DMS53 treated with DMSO at 0.1 percent for 48 hours (cell line): ENCODE results near the gene RGS14.
"Not testable (repeated sequence)": the region's sequence is repeated elsewhere in the genome, so short reads cannot be mapped to it uniquely, and the experiment has no call there.

Experiments used
- DNase-seq: peaks from one replicate; lab custom pipeline; 2025; ENCODE audit not compliant: unreplicated experiment; lab: John Stamatoyannopoulos, UW

The RGS14 gene

DNA sequence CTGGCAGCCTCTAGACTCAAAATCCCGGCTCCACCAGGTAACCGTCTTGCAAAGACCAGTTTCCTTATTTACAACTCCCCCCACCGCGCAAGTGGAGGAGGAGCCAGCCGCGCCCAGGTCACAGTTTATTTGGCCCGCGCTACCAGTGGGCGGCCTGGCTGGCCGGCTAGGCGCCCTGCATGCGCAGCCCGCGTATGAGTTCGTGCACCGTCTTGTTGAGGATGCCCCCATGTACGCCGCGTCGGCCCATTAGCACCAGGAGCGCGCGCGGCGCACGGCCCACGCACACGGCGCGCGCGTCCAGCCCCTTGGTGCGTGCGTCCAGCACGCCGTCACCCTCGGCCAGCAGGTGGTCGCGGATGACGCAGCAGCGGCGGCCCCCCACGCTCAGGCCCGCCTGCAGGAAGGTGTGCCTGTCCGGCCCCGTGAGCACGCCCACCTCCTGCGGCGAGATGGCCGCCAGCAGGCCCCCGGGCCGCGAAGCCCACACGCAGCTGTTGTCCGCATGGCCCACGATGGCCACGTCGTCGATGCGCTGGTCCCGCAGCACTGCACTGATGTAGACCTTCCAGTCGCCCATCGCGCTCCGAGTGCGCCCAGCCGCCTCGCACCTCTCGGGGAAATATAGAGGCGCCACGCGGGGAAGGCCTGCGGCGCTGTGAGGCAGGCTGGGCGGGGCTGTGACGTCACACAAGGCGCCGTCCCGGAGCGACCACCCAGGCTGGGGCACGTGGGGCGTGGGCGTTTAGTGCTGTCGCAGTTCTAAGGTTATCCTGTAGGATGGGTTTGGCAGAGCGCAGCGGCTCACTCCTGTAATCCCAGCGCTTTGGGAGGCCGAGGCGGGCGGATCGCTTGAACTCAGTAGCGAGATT, 42.5 kb downstream of the RGS14 start, which contains the start of gene PFN3:
PFN3 (minus strand) TSS at position 665 of the 872 bp plus-strand sequence; CDS start at position 580, 85 bp downstream.
- no peak for DNase-seq

DNA sequence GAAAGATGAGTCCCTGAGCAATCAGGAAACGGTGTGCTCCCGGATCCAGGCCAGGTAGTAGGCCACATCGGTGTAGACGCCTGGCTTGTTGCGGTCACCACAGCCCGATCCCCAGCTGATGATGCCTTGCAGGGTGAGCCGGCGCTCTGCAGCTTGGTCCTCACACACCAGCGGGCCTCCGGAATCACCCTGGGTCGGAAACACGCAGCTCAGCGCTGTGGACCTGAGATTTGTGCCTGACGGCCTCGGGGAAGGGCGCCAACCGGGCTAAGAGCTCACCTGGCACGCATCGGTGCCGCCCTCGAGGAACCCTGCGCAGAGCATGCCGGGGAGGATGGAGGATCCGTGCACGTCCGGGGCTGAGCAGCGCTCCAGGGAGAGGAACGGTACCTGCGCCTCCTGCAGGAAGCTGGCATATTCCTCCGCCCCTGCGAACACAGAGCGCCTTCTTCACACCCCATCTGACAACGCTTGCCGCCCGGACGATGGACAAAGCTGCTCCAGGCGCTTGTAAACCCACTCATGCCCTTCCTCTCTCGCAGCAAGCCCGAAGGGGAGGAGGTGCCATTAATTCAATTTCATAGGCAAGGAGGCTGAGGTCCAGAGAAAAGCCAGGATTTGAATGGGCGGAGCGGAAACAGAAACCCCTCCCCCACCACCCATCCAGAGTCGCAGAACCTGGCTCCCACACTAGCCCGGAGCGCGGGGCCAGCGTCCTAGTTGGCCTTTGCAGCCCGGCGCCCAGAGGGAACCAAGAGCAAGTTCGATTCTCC, 44.7 kb downstream of the RGS14 start:
- DNase-seq, result peak; percentile 93

DNA sequence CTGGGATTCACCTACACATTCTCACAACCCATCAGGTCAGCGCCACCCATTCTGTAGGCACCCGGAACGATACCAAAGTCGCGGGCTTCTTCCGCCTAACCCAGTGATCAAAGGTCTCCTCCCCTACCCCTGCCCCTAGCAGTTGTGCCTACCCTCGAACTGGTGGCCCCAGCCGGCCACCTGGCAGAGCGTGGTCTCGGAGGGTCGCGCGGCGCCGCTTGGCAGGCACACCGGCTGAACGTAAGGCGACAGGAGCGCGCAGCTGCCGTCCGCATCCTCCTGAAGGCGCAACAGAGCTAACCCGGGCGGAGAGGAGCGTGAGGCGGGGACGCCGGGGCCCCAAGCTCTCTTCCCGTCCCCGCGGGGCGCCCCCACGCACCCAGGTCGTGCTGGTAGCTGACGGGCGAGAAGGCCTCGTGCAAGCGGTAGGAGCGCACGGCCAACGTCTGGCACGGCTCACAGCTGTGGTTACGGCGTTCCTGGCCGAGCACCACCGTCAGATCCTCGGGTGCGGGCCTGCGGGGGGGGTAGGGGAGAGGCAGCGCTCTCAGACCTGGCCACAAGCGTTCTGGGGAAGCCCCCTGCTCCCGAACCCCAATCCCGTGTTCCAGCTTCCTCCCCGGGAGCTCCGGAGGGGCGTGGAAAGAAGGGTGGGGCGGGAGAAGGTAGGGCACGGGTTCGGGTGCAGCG, 45.5 kb downstream of the RGS14 start:
- DNase-seq, result peak; percentile 65

DNA sequence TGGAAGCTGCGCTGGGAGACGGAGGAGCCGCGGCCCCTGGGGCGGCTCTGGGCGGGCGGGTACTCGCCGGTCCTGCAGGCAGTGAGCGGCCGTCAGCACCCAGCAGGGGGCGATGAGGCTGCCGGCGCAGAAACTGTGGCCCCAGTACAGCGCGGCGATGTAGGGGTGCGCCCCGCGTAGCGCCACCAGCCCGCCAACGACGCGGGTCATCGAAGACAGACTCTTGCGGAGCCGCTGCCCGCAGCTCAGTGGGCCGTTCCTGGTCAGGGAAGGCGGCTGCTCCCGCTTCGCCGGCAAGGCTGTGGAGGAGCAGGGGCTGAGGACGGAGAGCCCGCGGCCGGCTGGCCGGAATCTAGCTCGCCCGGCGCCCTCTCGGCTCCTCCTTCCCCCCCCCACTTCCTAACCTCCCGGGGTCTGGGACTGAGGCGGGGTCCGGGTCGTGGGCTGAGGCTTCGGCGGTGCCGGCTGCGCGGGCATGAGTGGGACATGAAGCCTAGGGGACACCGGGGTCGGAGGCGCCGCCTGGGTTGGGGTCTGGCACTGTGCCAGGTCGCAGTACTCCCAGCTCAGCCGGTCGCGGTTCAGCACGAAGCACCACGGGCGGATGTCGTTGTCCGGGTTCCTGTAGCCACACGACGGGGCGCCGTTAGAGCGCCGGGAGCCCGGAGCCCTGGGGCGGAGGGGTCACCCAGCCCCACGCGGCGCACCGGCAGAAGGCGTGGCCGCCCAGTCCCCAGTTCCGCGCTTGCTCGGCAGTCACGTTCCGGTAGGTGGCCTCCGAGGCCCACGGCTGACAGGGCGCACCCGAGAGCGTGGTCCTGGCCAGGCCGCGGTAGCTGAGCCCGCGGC, 46.3 kb downstream of the RGS14 start:
- peak; percentile 65 for DNase-seq

DNA sequence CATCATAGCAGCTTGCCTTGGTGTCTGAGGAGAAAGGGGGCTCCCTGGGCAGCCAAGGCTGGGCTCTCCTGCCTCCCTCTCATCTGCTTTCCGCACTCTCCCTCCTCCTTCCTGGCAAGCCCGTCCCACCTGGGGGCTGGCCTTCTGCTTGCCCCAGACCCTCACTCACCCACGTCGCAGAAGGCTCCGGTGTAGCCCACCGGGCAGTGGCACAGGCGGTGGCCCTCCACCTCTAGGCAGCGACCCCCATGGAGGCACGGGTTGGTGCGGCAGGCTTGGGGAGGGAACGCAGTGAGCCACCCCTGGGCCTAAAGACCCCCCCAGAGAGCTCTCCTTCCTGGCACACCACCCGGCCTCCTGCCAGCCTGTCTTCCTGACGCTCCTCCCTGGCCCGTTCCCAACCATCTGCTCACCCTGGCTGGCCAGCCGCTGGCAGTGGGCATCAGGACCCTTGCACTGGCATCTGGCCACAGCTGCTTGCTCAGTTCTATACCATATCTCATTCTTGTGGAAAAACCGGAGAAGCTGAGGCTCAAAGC, 47.0 kb downstream of the RGS14 start:
- no peak for DNase-seq

DNA sequence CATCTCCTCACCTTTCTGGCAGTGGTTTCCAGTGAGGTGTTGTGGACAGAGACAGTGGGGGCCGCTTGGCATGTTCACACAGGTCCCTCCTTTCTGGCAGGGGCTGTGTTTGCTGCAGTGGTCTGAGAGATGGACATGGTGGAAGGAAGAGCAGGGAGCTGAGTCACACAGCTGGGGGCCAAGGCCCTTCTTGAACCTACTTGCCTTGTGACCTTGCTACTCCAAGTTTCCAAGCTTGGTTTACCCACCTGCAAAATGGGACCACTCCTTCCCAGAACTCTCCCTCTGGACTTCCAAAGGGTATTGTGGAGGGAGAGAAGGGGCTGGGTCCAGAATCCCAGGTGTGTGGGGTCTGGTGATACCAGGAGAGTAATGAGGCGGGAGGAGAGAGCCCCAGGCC, 47.6 kb downstream of the RGS14 start:
- no peak for DNase-seq

DNA sequence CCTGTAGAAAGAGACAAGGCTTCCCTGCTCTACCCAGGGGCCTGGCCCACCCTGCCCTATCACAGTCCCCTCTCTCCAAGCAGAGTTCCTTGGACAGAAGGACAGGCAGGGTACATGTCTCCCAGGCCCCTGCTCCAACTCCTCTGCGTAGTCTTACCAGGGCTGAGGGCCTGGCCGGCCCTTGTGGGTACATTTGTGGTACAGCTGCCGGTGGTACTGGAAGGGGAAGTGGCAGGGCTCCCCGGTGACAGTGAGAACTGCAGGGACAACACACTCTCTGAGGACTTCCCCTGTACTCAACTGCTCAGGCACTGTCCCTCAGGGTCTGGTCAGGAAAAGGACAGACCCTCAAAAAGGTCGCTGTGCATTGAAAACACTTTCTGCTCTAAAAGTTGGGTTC, 48.1 kb downstream of the RGS14 start:
- no peak for DNase-seq

DNA sequence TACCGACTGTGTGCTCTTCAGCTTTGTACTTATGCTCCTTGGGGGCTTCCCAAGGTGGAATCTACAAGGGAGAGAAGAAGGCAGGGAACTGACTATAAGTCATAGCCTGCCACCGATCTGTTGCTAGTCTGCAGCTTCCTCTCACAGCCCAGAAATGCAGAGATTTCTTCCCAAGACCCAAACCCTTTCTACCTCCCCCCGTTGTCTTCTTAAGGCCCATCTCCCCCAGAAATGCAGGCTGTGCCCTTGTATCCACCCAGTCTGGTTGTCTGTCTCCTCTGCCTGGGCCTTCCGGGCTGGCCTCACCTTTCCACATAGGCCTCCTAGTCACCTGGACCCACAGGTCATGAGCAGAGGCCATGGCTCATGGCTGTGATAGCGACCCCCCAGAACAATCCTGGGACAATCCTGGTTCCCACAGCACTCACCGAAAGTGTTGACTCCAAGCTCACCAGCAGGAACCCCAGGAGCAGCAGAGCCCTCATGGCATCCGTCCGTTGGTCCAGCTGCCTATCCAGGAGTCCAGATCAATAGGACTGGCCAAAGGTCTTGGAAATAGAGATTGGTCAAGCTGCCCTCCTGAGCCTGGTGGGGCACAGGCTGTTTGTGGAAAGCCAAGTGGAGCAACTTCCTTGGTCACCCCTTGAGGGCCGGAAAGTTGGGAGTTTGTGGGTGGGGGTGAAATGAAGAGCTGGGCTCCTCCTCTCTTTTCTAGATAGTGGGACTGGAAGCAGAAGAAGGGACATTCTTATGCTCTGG, 51.5 kb downstream of the RGS14 start, which contains the start of gene F12:
F12 (minus strand) TSS at position 522 of the 759 bp plus-strand sequence; CDS start at position 485, 37 bp downstream.
- DNase-seq, result no peak

DNA sequence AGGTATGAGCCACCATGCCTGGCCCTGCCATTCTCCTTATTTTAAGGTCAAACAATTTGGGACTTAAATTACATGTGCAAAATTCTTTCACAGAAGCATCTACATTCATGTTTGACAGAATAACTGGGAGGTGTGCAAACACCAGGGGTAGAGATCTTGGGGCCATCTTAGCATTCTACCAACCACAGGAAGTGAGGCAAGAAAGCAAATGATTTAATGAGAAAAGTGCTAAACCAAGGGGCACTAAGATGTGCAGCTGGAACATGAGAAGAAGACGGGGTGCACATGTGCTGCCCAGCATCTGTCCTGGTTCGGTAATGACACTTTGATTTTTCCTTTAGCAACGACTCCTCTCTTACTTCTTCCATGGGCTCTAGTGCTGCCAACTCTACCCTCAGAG, 52.9 kb downstream of the RGS14 start:
- no peak for DNase-seq

DNA sequence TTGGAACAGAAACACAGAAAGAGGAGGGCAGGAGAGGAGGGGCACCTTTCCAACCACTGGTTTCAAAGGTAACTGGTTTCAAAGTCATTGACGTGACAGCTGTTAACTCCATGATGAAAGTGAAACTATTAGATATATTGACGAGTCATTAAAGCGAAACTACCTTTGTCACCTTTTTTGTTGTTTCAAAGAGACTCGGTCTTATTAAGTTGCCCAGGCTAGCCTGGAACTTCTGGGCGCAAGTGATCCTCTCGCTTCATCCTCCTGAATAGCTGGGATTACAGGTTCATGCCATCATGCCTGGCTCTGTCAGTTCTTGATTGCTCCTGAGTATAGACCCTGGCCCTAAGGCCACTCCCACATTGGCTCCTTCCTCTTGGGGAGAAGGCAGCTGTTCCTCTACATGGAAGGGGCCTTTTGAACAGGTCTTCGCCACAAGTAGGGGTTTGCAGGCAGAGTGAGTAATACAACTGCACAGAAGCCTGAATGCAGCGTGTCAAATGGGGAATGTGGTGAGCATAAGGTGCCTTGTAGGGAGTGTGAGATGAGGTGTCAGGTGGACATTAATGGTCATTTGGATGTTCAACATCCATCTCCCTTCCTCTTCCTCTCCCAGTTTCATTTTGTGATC, 55.0 kb downstream of the RGS14 start:
- no peak for DNase-seq

DNA sequence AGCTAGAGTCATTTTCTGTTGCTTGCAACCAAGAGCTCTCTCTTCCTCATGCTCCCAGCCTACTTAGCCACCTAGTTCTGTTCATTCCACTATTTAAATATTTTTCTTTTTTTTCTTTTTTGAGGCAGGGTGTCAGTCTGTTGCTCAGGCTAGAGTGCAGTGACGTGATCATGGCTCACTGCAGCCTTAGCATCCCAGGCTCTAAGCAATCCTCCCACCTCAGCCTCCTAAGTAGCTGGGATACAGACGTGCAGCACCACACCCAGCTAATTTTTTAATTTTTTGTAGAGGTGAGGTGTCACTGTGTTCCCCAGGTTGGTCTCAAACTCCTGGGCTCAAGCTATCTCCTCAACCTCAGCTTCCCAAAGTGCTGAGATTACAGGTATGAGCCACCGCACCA, 56.8 kb downstream of the RGS14 start:
- no peak for DNase-seq

DNA sequence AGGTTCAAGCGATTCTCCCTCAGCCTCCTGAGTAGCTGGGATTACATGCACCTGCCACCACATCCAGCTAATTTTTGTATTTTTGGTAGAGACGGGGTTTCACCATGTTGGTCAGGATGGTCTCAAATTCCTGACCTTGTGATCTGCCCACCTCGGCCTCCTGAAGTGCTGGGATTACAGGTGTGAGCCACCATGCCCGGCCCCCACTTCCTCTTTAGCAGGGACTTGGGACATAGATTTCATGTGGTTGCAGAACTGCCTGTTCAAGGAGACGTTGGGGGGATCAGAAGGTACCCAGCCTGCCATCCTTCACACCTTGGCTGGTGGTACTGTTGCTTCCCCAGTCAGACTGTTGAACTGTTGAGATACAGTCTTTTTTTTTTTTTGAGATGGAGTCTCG, 59.4 kb downstream of the RGS14 start:
- not testable (repeated sequence) for DNase-seq

DNA sequence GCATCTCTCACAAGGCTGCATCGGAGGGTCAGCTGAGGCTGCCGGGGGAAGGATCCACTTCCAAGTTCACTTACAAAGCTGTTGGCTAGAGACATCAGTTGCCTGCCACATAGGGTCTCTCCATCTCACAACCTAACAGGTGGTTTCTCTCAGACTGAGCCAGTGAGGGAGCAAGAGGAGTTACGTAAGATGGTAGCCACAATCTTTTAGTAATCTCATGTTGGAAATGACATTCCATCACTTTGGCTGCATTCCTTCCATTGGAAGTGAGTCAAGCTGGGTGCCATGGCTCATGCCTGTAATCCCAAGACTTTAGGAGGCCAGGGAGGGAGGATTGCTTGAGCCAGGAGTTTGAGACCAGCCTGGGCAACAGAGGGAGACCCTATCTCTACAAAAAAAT, 61.3 kb downstream of the RGS14 start:
- DNase-seq, result no peak

DNA sequence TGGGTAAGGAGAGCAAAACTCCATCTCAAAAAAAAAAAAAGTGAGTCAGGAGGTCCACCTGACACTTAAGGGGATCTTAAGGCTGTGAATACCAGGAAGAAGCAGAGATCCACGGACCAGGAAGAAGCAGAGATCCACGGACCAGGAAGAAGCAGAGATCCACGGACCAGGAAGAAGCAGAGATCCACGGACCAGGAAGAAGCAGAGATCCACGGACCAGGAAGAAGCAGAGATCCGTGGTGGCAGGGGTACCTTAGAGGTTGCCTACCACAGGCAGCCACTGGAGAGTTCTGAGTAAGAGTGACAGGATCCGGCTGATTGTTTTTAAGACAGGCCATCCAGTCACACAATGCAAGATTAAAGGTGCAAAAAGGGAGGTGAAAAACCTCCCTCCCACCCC, 62.7 kb downstream of the RGS14 start:
- not testable (repeated sequence) for DNase-seq

DNA sequence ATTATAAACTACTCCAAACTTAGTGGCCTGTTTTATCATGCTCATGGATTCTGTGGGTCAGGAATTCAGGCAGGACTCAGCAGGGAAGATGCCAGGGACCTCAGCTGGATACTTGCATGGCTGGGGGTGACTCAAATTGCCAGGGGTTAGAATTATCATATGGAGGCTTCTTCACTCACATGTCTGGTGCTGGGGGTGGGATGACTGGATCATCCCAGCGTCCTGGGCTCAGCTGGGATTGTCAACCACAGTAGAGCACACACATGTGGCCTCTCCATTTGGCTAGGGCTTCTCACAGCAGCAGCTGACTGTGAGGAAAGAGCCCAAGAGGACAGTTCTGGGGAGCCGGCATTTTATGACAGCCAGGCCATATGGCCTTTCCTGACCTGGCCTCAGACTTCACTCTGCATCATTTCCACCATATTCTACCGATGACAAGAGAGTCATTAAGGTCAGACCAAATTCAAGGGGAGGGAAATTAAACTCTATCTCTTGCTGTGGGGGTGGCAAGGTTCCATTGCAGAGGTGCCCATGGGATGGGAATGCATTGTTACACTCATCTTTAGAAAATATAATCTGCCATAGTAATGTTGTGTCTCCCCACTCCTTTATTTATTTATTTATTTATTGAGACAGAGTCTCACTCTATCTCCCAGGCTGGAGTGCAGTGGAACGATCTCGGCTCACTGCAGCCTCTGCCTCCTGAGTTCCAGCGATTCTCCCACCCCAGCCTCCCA, 63.5 kb downstream of the RGS14 start:
- no peak for DNase-seq
